Endothelial cell of umbilical vein (primary cell): ENCODE results near the gene KATNAL1. TPM values are rescaled to one million over a fixed set of nuclear protein-coding genes. Genes with fewer than 3 reads are reported as not detected.

ENCODE experiments used
- BruUV-seq: library from RNA; stranded (reverse); fragments of 400-500 nt; replicated peaks from 2 replicates; lab custom pipeline; 2021; lab: Mats Ljungman, UMichigan
- CTCF ChIA-PET: fragments of 300-600, 350-600 bp; sonication (Branson Sonifier 250); formaldehyde crosslinking; loops from one replicate; lab custom pipeline; 2021; ENCODE audit warnings: antibody characterized with exemption, inconsistent platforms; lab: Charles Lee
- POLR2A ChIA-PET: fragments of 300-600, 350-600 bp; sonication (Branson Sonifier 250); formaldehyde crosslinking; loops from one replicate; lab custom pipeline; 2021; ENCODE audit warnings: antibody characterized with exemption, inconsistent platforms; lab: Charles Lee
- DNase-seq: peaks from one replicate; pipeline ENCODE4 v3.0.0-alpha.2; 2011; ENCODE audit warnings: low read depth, low spot score
- FAIRE-seq: peaks from 2 replicates; lab custom pipeline; 2011; peaks lifted over from hg19 to GRCh38; lab: Jason Lieb, UNC
- H2AFZ ChIP-seq: 2 replicates; pipeline ENCODE4 v1.6.0; 2012; ENCODE audit warnings: low read depth, low read length, control low read depth, inconsistent platforms
- H3K27ac ChIP-seq: 2 replicates; pipeline ENCODE4 v1.5.1; 2011; ENCODE audit warnings: low read depth, mild to moderate bottlenecking, control low read depth, low read length, moderate library complexity; ENCODE audit not compliant: insufficient read depth
- H3K27me3 ChIP-seq, 2 experiments: 2 replicates each; pipeline versions ENCODE4 v1.6.0 to v1.6.1; 2011; ENCODE audit warnings: low read length in 2 of 2, mixed read lengths in 1 of 2; ENCODE audit not compliant: control insufficient read depth in 2 of 2, insufficient read depth in 2 of 2
- H3K36me3 ChIP-seq, 2 experiments: 2 replicates in 1 of 2; 3 replicates in 1 of 2; pipeline ENCODE4 v1.5.1; 2011; ENCODE audit warnings: low read length in 2 of 2, mild to moderate bottlenecking in 1 of 2, moderate library complexity in 1 of 2; ENCODE audit not compliant: control insufficient read depth in 2 of 2, insufficient read depth in 2 of 2; ENCODE audit errors: extremely low read depth in 1 of 2
- H3K4me1 ChIP-seq: 3 replicates; pipeline ENCODE4 v1.5.1; 2011; ENCODE audit warnings: mild to moderate bottlenecking, low read length; ENCODE audit not compliant: control insufficient read depth, insufficient read depth; ENCODE audit errors: extremely low read depth
- H3K4me2 ChIP-seq: 2 replicates; pipeline ENCODE4 v1.6.1; 2011; ENCODE audit warnings: low read length, control low read depth, mixed read lengths; ENCODE audit not compliant: insufficient read depth
- H3K4me3 ChIP-seq, 3 experiments: fragments of 200-600 bp in 1 of 3; sonication (generic), shearing (Covaris generic) in 1 of 3; replicated peaks in 1 of 3; 2 replicates each; pipeline ENCODE4 v1.5.1; 2011 to 2016; ENCODE audit warnings: control low read depth in 3 of 3, low read length in 3 of 3, mild to moderate bottlenecking in 2 of 3, inconsistent platforms in 1 of 3, low read depth in 1 of 3, moderate library complexity in 1 of 3; ENCODE audit not compliant: insufficient read depth in 1 of 3
- H3K79me2 ChIP-seq: 2 replicates; pipeline ENCODE4 v1.6.0; 2012; ENCODE audit warnings: low read length, inconsistent platforms; ENCODE audit not compliant: control insufficient read depth, insufficient read depth
- H3K9ac ChIP-seq: replicated peaks from 2 replicates; pipeline ENCODE3; 2011; ENCODE audit warnings: low read length, control low read depth; ENCODE audit not compliant: insufficient read depth; ENCODE audit errors: extremely low read depth
- H3K9me1 ChIP-seq: replicated peaks from 3 replicates; pipeline ENCODE4 v1.6.0; 2011; ENCODE audit warnings: mild to moderate bottlenecking, low read length; ENCODE audit not compliant: control insufficient read depth, insufficient read depth; ENCODE audit errors: extremely low read depth
- H3K9me3 ChIP-seq: replicated peaks from 2 replicates; pipeline ENCODE4 v1.5.1; 2012; ENCODE audit warnings: low read length, inconsistent platforms; ENCODE audit not compliant: control insufficient read depth, insufficient read depth
- H4K20me1 ChIP-seq: replicated peaks from 2 replicates; pipeline ENCODE3; 2011; ENCODE audit warnings: mild to moderate bottlenecking, low read length; ENCODE audit not compliant: control insufficient read depth, insufficient read depth; ENCODE audit errors: extremely low read depth
- FOS ChIP-seq: IDR thresholded peaks from 2 replicates; pipeline ENCODE4 v1.6.1; 2011; ENCODE audit warnings: mild to moderate bottlenecking, low read length, moderate library complexity, borderline replicate concordance; ENCODE audit not compliant: insufficient read depth
- JUN ChIP-seq: IDR thresholded peaks from 2 replicates; pipeline ENCODE4 v1.6.1; 2011; ENCODE audit warnings: borderline replicate concordance, low read depth; ENCODE audit not compliant: insufficient read length, insufficient read depth
- MAX ChIP-seq: IDR thresholded peaks from 2 replicates; pipeline ENCODE4 v1.6.1; 2011; ENCODE audit not compliant: insufficient read depth, insufficient read length
- MYC ChIP-seq: IDR thresholded peaks from one replicate; pipeline ENCODE4 v1.6.1; 2011; ENCODE audit warnings: mild to moderate bottlenecking, low read depth, low read length
- dilution Hi-C: fragments of 300-500 bp; cut with MboI; formaldehyde crosslinking; loops from one replicate; pipeline ENCODE4 v1.15.0; 2019; ENCODE audit warnings: low sequenced_read_pairs; ENCODE audit not compliant: extremely low pct_ligation_motif_present
- intact Hi-C: fragments of 100-400 bp; cut with micrococcal nuclease; formaldehyde crosslinking; loops from one replicate; pipeline ENCODE4 v1.10.0; 2022
- polyA plus RNA-seq, 4 experiments: library from polyadenylated mRNA; depleted of rRNA in 3 of 4; stranded (reverse) in 3 of 4; unstranded in 1 of 4; fragments of >200 nt; gene quantifications; 2 replicates each; pipeline versions ENCODE4 v1.2.1 to v1.2.3, GENCODE V29; 2011 to 2012; ENCODE audit warnings: missing spikeins in 1 of 4
- total RNA-seq: library from RNA; stranded (reverse); gene quantifications from 2 replicates; pipeline ENCODE4 v1.2.3, GENCODE V29; 2021
- TF ChIP-seq, protein P1 (sequence below), 2 donors: IDR thresholded peaks; 1 replicate in 1 of 2; 2 replicates in 1 of 2; pipeline ENCODE4 v1.5.1; 2011; ENCODE audit warnings: low read length in 2 of 2, mild to moderate bottlenecking in 2 of 2, moderate library complexity in 2 of 2, control low read depth in 1 of 2, inconsistent platforms in 1 of 2, low read depth in 1 of 2; ENCODE audit not compliant: insufficient read depth in 1 of 2; ENCODE audit errors: extremely low read depth in 1 of 2

Gene KATNAL1
- total and polyA plus RNA-seq, 2 donors (not counting 3 experiments of a cell fraction or from before 2014, with no cell fraction given), result 7.2 to 49.2 TPM

- dilution Hi-C loops (no loop called here), intact Hi-C loops (no loop called here)
- Histone ChIP-seq H3K79me2 (no peaks in the 10 kb centered on the region), H3K27ac (no peak overlapping the region), H3K9me1 (no peaks in the 10 kb centered on the region), H3K9ac (no peak overlapping the region), H3K4me1 (no peaks in the 10 kb centered on the region), H3K9me3 (no peaks in the 10 kb centered on the region), H3K4me2 (no peak overlapping the region), H3K27me3 (peaks cover 3 to 4% of the 10 kb centered on the region in 2 experiments), H3K36me3 (no peaks in the 10 kb centered on the region), H4K20me1 (no peaks in the 10 kb centered on the region), H2AFZ (no peak overlapping the region), H3K4me3 (no peak overlapping the region)
- POLR2A ChIA-PET, result no interaction called here
- DNase-seq, result no peak
- TF ChIP-seq, protein P1, sequence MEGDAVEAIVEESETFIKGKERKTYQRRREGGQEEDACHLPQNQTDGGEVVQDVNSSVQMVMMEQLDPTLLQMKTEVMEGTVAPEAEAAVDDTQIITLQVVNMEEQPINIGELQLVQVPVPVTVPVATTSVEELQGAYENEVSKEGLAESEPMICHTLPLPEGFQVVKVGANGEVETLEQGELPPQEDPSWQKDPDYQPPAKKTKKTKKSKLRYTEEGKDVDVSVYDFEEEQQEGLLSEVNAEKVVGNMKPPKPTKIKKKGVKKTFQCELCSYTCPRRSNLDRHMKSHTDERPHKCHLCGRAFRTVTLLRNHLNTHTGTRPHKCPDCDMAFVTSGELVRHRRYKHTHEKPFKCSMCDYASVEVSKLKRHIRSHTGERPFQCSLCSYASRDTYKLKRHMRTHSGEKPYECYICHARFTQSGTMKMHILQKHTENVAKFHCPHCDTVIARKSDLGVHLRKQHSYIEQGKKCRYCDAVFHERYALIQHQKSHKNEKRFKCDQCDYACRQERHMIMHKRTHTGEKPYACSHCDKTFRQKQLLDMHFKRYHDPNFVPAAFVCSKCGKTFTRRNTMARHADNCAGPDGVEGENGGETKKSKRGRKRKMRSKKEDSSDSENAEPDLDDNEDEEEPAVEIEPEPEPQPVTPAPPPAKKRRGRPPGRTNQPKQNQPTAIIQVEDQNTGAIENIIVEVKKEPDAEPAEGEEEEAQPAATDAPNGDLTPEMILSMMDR (IDR thresholded peaks at IDR 0.05; ENCODE audit: extremely low read depth in 1 of 2, insufficient read depth in 1 of 2, low read depth in 1 of 2, low read length in 2 of 2), result no peak
- TF ChIP-seq JUN (no peak), FOS (no peak), MYC (no peak)
- BruUV-seq, result no TSS peak
- CTCF ChIA-PET, result interaction anchor here (1.7 kb wide), 1 partner anchor 191 kb away, joined by 4 read pairs; no protein-coding TSS in a partner anchor
- FAIRE-seq, result no peak
These were observed 16.2 kb upstream of the KATNAL1 start for GRCh38 chr13:30323524-30323923.

DNA sequence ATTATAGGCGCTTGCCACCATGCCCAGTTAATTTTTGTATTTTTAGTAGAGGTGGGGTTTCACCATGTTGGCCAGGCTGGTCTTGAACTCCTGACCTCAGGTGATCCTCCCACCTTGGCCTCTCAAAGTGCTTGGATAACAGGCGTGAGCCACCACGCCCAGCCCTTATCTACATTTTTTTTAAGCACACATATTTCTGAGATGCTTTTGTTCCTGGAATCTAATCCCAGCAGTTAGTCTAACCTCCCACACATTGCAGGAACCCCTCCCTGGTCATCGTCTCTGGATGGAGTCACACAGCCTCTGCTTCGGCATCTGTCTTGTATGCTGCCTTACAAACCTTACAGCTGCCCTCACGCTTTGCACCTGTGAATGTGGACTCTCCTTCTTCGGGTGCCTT is 15.1 kb upstream of the KATNAL1 start:
- H3K79me2 ChIP-seq, result no peaks in the 10 kb centered on the region
- ChIA-PET CTCF (interaction anchor here (0.7 to 1.7 kb wide), 2 partner anchors 16 to 190 kb away, joined by 3 read pairs; no protein-coding TSS in a partner anchor), POLR2A (no interaction called here)
- no peaks in the 10 kb centered on the region for H4K20me1 ChIP-seq
- H3K27me3 ChIP-seq, result peaks cover 3 to 4% of the 10 kb centered on the region in 2 experiments
- BruUV-seq, result no TSS peak
- no peak overlapping the region for H3K27ac ChIP-seq
- H3K4me2 ChIP-seq, result no peak overlapping the region
- dilution Hi-C loops (no loop called here), intact Hi-C loops (no loop called here)
- TF ChIP-seq MAX, result no peak
- H3K4me3 ChIP-seq, result no peak overlapping the region
- no peaks in the 10 kb centered on the region for H3K36me3 ChIP-seq
- no peaks in the 10 kb centered on the region for H3K4me1 ChIP-seq
- no peak for DNase-seq
- H2AFZ ChIP-seq, result no peak overlapping the region
- H3K9me1 ChIP-seq, result no peaks in the 10 kb centered on the region
- no peaks in the 10 kb centered on the region for H3K9me3 ChIP-seq
- no peak for FAIRE-seq
- no peak overlapping the region for H3K9ac ChIP-seq
